Stimulated activated CD4-positive, alpha-beta T cell treated with anti-CD3 and anti-CD28 coated beads, TNF-alpha, amount 100 ng/mL, for 4 hours (primary cell): ENCODE data around the gene HVCN1.
"Not testable (repeated sequence)": the region's sequence is repeated elsewhere in the genome, so short reads cannot be mapped to it uniquely, and the experiment has no call there.

Experiments
- DNase-seq, 3 experiments: peaks; one replicate each; pipeline ENCODE4 v3.0.0-alpha.2; 2020; ENCODE audit warnings: low read depth in 3 of 3

Gene HVCN1

DNA sequence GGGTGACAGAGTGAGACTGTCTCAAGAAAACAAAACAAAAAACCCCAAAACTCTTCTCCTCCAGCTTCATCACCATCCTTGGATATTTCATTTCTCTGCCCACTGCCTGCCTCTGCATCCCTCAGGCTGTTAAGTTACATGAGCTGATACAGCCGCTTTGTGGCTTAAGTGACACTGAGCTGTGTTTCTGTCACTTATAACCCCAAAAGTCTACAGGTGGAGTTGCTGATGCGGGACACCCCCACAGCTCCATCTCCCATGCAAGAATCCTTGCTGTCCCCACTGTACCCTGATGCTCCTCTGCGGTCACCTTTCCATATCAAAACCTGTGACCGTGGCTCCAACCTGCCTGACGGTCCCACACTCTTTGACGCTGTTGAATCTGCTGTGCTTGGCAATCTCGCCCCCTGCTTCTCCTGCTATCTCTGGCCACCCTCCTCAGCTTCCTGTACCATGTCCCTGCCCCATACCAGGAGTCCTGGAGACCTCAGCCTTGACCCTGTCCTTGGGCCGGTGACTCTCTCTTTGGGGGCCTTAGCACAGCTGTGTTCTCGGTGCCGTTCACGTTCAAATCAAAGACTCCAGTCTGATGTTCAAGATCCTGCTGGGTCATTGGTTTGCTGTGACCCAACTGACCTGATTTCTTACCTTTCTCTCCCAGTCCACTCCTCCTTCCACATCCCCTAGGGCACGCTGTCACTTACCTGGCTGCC, 20.3 kb downstream of the HVCN1 start:
- DNase-seq: no peak

DNA sequence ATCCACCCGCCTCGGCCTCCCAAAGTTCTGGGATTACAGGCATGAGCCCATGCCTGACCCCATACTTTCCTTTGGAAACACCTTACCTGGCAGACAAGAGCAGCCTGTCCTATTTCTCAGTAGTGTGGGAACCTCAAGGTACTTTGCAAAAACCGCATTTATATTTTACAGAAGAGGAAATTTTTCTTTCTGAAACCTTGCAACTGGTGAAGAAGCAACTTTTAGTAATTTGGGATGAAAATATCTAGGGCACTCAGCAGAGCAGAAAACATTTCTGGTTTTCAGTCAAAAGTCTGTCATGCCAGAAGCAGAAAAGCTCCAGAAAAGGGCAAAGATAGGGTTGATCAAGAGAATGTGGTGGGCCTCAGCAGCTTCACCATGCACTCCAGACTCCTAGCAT, 21.2 kb downstream of the HVCN1 start:
- no peak for DNase-seq

DNA sequence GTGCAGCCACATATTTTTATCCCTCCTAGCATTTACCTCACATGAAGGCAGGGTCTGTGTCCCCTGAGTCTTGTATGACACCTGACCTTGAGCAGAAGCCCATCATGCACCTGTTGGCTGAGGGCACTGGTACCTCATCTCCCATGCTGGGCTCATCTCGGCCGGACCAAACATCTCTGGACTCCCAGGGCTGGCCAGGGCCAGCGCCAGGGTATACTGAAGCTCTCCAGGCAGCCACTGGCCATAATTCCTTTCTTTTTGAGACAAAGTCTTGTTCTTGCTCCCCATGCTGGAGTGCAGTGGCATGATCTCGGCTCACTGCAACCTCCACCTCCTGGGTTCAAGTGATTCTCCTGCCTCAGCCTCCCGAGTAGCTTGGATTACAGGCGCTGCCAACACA, 22.0 kb downstream of the HVCN1 start:
- no peak for DNase-seq

DNA sequence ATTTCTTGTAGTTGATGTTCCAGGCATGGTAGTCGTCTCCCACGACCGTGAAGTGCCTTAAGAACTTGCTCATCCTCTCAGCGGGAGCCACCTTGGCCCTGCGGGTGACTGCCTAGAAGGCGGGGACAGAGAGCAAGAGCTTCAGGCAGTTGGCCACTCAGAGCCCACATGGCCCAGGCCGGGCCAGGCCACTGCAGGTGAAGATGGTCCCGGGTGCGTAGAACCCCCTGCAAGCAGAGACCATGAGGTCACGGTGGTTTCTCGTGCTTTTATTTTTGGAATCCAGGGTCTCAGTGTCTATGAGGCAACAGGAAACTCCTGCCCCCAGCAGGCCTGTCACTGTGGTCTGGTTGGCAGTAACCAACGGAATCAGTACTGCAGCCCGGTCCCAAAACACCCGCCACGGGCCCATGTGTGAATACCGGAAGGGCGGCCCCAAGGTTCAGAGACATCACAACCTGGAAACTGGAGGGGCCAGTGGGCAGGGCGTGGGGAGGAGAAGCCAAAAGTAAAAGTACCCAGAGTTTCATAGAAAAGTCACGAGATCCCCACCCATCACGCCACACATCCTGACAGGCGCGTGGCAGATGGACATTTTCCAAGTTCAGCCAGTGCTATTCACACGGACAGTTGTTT, 27.5 kb downstream of the HVCN1 start:
- DNase-seq: no peak

DNA sequence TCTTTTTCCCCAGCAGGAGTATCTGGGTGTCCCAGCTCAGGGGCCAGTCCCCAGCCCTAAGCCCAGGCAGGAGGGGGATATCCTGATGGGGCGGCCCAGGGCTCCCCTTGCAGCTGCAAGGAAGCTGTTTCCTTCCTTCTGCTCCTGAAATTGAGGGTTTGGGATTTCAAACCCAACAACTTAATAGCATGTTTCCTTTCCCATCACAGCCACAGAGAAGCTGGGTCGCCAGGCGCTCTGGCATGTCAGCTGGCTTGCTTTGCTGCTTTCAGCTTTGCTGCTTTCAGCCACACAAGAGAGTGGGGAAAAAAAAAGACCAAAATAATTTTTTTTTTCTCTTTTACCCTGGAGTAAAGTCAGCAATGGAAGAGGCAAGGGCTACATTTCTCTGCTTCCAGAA, 30.0 kb downstream of the HVCN1 start:
- DNase-seq: no peak

DNA sequence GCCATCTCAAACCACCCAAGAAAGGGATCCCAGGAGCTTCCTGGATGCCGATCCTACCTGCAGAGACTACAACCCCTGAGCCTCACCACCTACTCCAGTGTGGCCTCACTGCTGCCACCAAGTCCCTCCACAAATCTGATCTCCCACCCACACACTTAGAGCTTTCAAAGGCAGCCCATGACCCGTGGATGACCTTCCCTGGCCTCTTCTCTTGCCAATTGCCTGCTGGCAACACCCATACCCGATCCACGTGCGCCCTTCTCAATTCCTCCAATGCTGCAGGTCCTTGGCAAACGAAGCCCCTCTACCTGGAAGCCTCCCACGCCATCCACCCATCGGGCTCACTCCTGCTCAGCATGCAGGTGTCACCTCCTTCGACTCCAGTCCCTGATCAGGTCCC, 30.7 kb downstream of the HVCN1 start:
- DNase-seq: no peak

DNA sequence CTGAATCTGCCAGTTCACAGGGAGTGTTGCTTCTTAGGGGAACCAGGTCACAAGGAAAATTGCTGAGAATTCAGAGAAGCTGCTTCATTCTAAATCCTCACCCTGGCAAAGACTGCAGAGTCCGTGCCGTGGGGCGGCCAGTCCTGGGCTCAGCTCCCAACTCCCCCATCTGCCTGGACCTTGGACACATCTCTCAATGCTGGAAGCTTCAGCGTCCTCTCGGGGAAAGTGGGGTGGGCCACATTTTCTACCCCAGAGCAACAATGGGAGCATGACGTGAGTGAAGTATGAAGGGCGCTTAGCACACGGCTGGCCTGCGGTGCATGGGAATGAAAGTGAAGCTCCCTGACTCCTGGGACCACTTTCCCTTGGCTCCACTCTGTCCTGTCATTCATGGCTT, 31.2 kb downstream of the HVCN1 start:
- DNase-seq: no peak

DNA sequence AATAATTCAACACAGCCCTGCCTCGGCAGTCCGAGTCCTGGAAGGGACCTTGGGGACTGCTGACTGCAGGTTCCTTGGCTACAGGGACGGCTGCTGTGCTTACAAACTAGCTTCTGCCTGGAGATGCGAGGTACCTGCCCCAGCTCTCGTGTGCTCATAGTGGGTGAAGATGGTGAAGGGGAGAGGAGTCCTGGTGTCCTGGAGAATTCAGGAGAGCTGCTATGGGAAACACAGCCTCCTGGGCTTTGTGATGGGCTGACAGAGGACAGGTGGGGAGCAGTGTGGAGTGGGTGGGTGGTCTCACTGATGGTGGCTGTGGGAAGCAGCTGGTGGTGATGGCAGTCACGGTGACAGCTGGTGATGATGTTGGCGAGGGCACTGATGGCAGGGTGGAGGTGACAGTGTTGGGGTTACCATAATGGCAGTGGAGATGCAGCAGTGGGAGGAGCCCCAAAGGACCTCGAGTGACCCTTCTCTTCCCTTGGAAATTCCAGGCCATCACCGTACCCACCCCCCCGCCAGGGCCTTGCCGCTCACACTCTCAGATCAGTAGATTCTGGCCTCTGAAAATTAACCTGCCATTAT, 32.8 kb downstream of the HVCN1 start:
- DNase-seq: no peak

DNA sequence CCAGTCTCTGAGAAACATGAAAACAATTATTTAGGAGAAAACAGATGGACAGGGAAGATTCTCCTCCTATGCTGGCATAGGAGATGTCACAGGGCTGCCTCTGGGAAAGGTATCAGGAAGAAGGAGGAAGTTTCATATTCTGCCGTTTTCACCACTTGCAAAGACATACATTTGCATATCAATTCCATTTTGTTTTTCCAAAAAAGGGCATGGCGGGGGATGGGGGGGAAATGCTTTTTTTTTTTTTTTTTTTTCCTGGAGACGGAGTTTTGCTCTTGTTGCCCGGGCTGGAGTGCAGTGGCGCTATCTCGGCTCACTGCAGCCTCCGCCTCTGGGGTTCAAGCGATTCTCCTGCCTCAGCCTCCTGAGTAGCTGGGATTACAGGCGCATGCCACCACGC, 34.7 kb downstream of the HVCN1 start:
- DNase-seq: not testable (repeated sequence)

DNA sequence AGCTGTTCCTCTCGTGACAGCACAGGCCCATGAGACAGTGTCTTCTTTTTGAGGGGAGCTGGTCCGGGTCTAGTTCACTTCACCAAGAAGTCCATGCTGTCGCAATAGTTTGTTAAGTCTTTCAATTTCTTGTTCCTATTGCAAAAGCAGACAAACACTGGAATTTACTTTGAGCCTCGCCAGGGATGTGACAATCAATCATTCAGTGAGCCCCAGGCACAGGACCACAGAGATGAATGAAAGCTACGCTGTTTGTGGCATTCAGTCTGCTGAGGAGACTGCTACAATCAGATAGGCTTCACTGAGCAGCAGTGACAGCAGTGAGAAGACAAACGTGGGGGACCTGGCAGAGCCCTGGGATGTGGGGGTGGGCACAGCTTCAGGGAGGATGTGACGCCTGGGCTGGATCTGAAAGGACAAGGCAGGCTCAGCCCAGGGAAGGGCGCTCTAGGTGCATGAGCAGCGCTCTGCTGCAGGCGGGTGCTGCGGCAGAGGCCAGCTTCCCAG, 39.5 kb downstream of the HVCN1 start:
- no peak for DNase-seq

DNA sequence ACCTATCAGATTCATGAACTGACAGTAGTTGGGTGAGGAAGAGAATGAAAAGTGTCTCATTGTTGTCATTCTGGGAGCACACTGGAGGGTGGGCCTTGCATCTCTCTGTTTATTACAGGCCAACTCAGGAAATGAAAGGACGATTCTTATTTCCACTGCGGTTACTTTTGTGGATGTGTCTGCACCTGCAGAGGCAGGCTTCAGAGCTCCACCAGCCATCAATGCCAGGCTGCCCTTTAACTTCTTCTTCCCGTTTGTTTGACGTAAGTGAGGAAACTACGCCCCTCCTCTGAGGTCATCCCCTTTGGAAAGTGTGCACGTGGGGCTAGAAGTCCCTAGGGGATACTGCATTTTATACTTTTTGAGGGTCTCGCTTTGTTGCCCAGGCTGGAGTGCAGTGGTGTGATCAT, 41.3 kb downstream of the HVCN1 start:
- DNase-seq: no peak

DNA sequence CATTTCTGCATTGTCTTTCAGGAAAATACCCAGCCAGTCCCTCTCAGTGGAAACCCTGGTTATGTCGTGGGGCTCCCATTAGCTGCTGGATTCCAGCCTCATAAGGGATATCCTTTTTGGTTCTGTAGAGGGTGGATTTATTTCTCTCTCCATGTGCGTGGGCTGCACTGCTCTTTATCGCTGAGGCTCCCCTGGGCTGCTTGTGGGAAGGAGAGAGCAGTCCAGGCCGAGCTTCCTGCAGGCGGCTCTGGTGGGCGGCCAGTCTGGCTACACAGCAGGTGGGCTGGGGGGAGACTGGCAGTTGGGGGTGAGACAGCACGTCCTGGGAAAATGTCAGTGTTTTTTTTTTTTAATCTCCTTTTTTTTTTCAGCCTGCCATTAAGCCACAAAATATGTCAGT, 47.4 kb downstream of the HVCN1 start:
- no peak for DNase-seq

DNA sequence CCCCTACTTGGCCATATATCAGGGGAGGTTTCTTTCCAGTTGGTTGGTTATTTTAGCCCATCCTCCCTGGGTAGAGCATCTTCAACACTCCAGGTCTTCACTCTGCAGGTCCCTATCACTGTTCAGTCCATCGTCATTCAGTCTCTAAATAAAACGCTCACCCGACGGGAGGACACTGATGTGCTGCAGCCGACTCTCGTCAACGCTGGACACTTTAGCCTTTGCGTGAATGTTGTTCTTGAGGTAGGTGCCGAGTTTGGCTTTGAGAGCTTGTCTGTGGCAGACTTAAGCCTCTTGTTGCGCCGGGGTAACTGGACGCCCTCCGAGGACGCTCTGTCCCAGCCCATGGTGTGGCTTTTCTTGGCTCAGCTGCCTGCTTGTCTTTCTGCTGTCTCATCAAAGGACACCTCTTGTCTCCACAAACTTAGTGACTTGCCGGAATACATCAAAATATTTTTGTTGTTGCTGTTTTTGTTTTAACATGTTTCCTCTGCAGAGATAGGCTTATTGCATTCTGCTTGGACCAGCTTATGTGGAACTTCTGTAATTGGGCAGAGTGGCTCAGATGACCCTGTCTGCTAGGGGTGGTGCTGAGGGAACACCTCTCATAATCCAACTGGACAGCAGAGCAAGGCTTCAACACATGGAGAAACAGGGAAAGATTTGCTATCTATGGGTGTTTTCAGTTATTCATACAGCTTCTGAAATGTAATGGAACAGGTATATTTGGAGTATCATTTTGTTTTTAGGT, 48.5 kb downstream of the HVCN1 start:
- no peak for DNase-seq

DNA sequence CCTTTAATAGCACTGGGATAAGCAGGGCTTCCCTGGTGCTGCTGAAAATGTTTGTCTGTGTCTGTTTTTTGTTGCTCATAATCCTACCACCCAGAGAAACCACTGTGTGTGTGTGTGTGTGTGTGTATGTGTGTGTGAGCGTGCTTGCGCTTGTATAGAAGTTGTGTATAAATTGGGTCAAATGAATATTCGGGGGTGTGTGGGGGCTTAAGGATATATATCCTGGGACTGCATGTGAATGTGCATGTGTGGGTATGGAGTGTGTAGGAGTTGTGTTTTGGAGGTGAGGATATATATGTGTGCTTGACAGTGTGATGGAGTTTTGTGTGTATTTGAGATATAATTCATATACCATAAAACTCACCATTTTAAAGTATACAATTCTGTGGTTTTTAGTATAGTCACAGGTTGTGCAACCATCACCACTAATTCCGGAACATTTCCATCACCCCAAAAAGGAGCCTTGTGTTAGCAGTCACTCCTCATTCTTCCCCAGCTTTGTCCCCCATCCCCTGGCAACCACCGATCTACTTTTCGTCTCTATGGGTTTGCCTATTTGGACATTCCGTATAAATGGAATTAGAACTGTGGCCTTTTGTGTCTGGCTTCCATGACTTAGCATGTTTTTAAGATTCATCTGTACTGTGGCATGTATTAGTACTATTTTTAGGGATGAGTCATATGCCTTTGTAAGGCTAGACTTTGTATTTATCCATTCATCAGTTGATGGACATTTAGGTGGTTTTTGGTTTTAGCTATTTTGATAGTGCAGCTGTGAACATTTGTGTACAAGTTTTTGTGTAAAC, 49.4 kb downstream of the HVCN1 start:
- DNase-seq: no peak

DNA sequence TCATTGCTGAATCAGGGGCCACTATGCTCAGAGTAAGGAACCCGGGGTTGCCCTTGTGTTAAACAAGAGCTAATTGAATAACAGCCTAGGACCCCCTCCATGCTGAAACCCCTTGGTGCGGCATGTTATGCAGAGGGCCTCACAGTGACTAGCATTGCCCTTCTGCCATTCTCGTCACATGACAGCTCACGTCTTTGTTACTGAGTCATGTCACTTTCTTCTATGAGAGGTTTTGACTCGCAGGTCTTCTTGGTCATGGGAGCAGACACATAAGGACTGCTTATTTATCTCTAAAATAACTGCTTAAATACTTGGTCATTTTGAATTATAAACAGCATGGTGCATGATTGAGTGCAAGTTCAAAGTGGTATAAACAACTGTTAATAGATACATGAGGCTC, 50.1 kb downstream of the HVCN1 start:
- DNase-seq: no peak

DNA sequence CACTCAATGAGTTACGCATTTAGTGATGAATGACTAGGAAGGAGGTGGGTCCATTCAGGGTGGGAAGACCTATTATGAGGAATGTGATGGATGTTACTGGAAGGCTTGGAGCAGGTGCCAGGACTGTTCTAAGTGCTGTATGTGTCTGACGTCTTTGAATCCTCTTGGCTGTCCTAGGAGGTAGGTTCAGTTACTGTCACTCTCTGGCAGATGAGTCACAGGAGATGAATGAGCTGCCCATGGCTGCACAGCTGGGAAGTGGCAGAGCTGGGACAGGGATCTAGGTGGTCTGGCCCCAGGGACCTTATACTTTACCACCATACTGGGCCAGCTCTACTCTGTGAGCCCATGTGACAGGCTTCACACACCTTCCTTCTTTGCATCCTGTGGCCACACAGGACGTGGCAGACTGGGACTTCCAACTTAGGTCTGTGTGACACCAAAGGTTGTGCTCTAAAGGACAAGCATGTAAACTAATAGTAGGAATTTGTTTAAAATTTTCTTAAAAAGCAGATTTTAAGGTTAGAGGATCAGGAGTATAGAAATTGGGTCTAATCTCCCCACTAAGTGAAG, 51.0 kb downstream of the HVCN1 start:
- no peak for DNase-seq

DNA sequence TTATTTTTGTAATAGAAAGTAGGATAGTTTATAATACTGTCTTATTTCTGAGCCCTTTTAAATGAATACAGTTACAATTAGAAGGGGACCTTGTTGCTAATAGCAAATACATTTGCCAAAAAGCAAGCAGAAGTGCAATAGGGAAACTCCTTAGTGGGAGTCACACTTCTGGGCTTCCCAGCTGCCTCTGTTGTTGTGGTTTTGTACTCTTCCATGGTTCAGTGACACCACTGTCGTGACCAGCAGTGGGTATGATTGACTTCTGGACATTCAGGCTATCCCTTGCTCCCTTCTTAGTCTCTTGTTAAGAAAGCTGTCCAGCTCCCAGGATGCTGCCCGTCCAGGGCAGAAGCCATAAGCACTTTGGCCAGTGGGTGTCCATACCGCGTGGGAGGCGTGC, 52.4 kb downstream of the HVCN1 start:
- DNase-seq: no peak

DNA sequence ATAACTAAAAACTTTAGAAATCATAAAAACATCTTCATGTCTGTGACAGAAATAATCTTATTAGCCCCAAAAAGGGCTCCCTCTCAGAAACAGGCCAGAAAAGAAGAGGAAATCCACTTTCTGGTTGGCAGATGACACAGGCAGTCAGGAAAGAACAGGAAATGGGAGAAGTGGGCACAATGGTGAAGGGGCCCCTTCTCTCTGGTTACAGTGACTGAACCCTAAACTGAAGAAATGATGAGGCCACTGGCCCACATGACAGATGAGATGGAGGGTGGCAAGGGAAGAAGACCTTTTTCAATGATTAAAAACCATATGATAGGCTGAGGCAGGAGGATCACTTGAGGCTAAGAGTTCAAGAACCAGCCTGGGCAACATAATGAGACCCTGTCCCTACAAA, 53.9 kb downstream of the HVCN1 start:
- no peak for DNase-seq

DNA sequence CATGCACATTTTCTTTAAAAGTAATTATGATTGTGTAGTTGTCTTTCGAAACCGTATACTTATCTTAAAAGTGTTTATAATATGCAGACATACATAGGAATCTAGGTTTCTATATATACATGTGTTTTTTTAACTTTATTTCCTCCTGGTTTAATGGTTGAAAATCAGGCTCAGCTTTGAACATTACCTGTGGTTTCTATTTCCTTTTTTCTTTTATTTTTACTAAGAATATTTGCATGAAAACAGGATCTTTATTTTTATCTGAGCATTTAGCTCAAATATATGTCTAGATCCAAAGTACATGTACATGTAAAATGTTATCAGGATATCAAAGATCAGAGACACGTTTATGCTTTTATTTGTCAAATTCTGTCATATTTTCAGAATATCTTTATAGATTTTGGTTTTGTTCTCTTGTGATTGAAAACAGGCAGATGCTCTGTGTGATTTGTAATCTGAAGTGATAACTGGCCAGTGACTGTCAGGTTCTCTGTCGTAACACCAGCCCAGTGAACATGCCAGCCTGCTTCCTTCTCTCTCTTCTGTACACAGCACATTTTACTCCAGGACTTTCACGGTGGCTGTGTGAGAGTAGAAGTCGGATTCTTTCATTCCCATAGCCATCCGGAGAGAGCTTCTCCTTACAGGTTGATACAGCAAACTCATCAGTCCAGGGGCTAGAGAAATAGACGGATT, 61.3 kb downstream of the HVCN1 start:
- no peak for DNase-seq

DNA sequence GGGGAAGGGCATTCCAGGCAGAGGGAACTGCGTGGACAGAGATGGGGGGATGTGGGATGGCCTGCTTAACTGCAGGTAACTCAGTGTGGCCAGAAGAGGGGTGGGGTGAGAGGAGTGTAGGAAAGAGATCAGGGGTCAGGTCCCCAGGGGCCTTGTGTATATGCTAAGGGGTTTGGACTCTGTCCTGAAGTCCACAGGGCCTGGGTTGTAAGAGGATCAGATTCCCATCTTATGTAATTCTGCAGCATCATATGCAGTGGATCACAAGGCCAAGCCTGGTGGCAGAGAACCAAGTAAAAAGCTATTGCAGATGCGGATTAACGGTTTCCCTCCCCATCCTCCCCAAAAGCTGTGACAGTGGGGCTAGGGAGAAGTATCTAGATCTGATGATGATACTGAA, 66.3 kb downstream of the HVCN1 start:
- DNase-seq: no peak

DNA sequence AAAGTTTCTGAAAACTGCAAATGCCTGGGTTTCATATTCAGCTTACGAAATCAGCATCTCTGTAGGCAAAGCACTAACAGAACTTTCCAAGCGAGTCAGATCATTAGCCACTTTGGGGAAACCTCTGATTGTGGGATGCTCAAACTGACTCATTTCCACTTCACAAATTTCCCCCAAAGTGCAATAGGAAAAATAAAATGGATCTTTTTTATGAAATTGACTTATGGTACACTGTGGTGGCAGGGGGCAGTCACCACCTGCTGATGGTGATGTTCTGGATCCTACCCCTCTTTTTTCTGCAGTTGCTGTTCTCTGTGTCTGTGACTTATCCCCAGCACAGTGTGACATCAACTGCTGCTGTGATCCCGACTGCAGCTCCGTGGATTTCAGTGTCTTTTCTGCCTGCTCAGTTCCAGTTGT, 69.4 kb downstream of the HVCN1 start:
- no peak for DNase-seq
